HepG2 (cell line): ENCODE measurements around the gene NMRAL1. TPM values are rescaled to one million over a fixed set of nuclear protein-coding genes. Genes with fewer than 3 reads are reported as not detected.

ENCODE experiments used
- ATAC-seq: fragments of 200-7000 bp; cut with Tn5 transposase; 3 replicates; pipeline ENCODE4 v1.9.1; 2020; ENCODE audit warnings: mild to moderate bottlenecking, moderate library complexity
- BruUV-seq: library from RNA; stranded (reverse); fragments of 400-500 nt; replicated peaks from 2 replicates; lab custom pipeline; 2021; lab: Mats Ljungman, UMichigan
- CTCF ChIA-PET: fragments of 300-600 bp; formaldehyde crosslinking; extraction: SDS; loops from one replicate; lab custom pipeline; 2021; ENCODE audit warnings: low total read pairs, inconsistent platforms, low intra/inter-chr PET ratio; lab: Yijun Ruan, JAX
- POLR2A ChIA-PET: fragments of 350-600 bp; sonication (Branson Sonifier 250); formaldehyde crosslinking; loops from one replicate; lab custom pipeline; 2020; ENCODE audit warnings: antibody characterized with exemption, inconsistent platforms; lab: Yijun Ruan, JAX
- DNase-seq: peaks from one replicate; pipeline ENCODE4 v3.0.0-alpha.2; 2015; ENCODE audit warnings: low spot score
- FAIRE-seq: peaks from 3 replicates; lab custom pipeline; 2011; peaks lifted over from hg19 to GRCh38; lab: Jason Lieb, UNC
- H2AFZ ChIP-seq: one replicate; pipeline ENCODE4 v1.6.1; 2011; ENCODE audit warnings: low read length, inconsistent platforms
- H3K27ac ChIP-seq: fragments of 300-600 bp; 3 replicates; pipeline ENCODE4 v1.8.0; 2011; ENCODE audit warnings: mixed run types, mild to moderate bottlenecking, mixed read lengths, low read length, inconsistent platforms; ENCODE audit not compliant: insufficient read depth; ENCODE audit errors: extremely low read length
- H3K27me3 ChIP-seq, 2 experiments: fragments of 200-600 bp in 1 of 2; 2 replicates in 1 of 2; 3 replicates in 1 of 2; pipeline versions ENCODE4 v1.6.0 to v1.8.0; 2011; ENCODE audit warnings: low read length in 2 of 2, mild to moderate bottlenecking in 2 of 2, moderate library complexity in 2 of 2, inconsistent platforms in 1 of 2; ENCODE audit not compliant: insufficient read depth in 2 of 2, control insufficient read depth in 1 of 2
- H3K36me3 ChIP-seq, 2 experiments: fragments of 200-600 bp in 1 of 2; replicated peaks in 1 of 2; 2 replicates in 1 of 2; 3 replicates in 1 of 2; pipeline versions ENCODE4 v1.5.1 to v1.8.0; 2011; ENCODE audit warnings: low read length in 2 of 2, inconsistent platforms in 1 of 2; ENCODE audit not compliant: insufficient read depth in 2 of 2, control insufficient read depth in 1 of 2
- H3K4me1 ChIP-seq: 2 replicates; pipeline ENCODE4 v1.5.1; 2012; ENCODE audit warnings: low read length, inconsistent platforms; ENCODE audit not compliant: insufficient read depth
- H3K4me2 ChIP-seq: 2 replicates; pipeline ENCODE4 v1.6.0; 2011; ENCODE audit warnings: low read depth, low read length, inconsistent platforms
- H3K4me3 ChIP-seq, 3 experiments: fragments of 200-600 bp in 1 of 3; sonication (generic), shearing (Covaris generic) in 1 of 3; replicated peaks in 1 of 3; 2 replicates each; pipeline ENCODE4 v1.5.1; 2011 to 2016; ENCODE audit warnings: low read length in 3 of 3, inconsistent platforms in 2 of 3, low read depth in 2 of 3, mild to moderate bottlenecking in 2 of 3, control low read depth in 1 of 3, mixed read lengths in 1 of 3; ENCODE audit not compliant: insufficient read depth in 1 of 3
- H3K79me2 ChIP-seq: one replicate; pipeline ENCODE4 v1.6.1; 2011; ENCODE audit warnings: low read length, inconsistent platforms; ENCODE audit not compliant: insufficient read depth
- H3K9ac ChIP-seq: 2 replicates; pipeline ENCODE4 v1.6.0; 2011; ENCODE audit warnings: mild to moderate bottlenecking, low read depth, low read length, inconsistent platforms; ENCODE audit not compliant: insufficient read depth
- H3K9me3 ChIP-seq: 2 replicates; pipeline ENCODE4 v1.5.1; 2012; ENCODE audit warnings: mild to moderate bottlenecking, low read length
- H4K20me1 ChIP-seq: 2 replicates; pipeline ENCODE4 v1.6.0; 2011; ENCODE audit warnings: inconsistent platforms, mild to moderate bottlenecking, low read length, moderate library complexity; ENCODE audit not compliant: insufficient read depth
- AHDC1 ChIP-seq: sonication (generic); formaldehyde crosslinking; IDR thresholded peaks from 2 replicates; pipeline ENCODE4 v1.5.1; 2020; ENCODE audit warnings: mild to moderate bottlenecking, missing genetic modification reagents, borderline replicate concordance
- ATF6 ChIP-seq: sonication (generic); formaldehyde crosslinking; conservative IDR thresholded peaks from 2 replicates; pipeline ENCODE4 v1.4.0; 2020; ENCODE audit warnings: missing genetic modification reagents
- CTCF ChIP-seq: sonication (generic); formaldehyde crosslinking; IDR thresholded peaks from 2 replicates; pipeline ENCODE4 v1.5.0; 2020; ENCODE audit warnings: mild to moderate bottlenecking, missing genetic modification reagents, moderate library complexity
- DMAP1 ChIP-seq: IDR thresholded peaks from 2 replicates; pipeline ENCODE4 v1.6.1; 2016
- DNMT3B ChIP-seq: conservative IDR thresholded peaks from 2 replicates; pipeline ENCODE4 v1.6.1; 2016; ENCODE audit warnings: missing biosample characterization, control low read depth
- GATAD2A ChIP-seq: IDR thresholded peaks from 2 replicates; pipeline ENCODE4 v1.6.1; 2016
- KLF9 ChIP-seq: IDR thresholded peaks from 2 replicates; pipeline ENCODE4 v1.6.1; 2016; ENCODE audit warnings: low read depth
- TAF15 ChIP-seq: fragments of 200-400 bp; formaldehyde crosslinking; IDR thresholded peaks from one replicate; pipeline ENCODE4 v1.6.1; 2018; ENCODE audit warnings: mild to moderate bottlenecking, low read depth, low read length; ENCODE audit not compliant: poor library complexity, severe bottlenecking
- ZBTB1 ChIP-seq: sonication (generic); formaldehyde crosslinking; IDR thresholded peaks from 2 replicates; pipeline ENCODE4 v1.4.0; 2020; ENCODE audit warnings: missing genetic modification reagents, borderline replicate concordance
- ZC3H13 ChIP-seq: sonication (generic); formaldehyde crosslinking; IDR thresholded peaks from 2 replicates; pipeline ENCODE4 v1.8.1; 2023; ENCODE audit warnings: mild to moderate bottlenecking, missing genetic modification reagents, moderate library complexity
- ZFP36L1 ChIP-seq: sonication (generic); formaldehyde crosslinking; IDR thresholded peaks from 2 replicates; pipeline ENCODE4 v1.8.0; 2022; ENCODE audit warnings: mild to moderate bottlenecking, missing genetic modification reagents, moderate library complexity
- ZHX1 ChIP-seq: sonication (generic); formaldehyde crosslinking; IDR thresholded peaks from 2 replicates; pipeline ENCODE4 v1.8.1; 2022; ENCODE audit warnings: low read depth, mild to moderate bottlenecking, missing genetic modification reagents
- ZNF3 ChIP-seq: IDR thresholded peaks from 2 replicates; pipeline ENCODE4 v1.7.0; 2017; ENCODE audit warnings: inconsistent platforms
- WGBS: methylation state at CpG from one replicate; pipeline ENCODE4 v1.1.6; 2017; ENCODE audit warnings: low lambda C conversion rate; 5-methylcytosine and 5-hydroxymethylcytosine counted together
- in situ Hi-C: cut with HindIII; loops from 2 replicates; pipeline ENCODE4 v1.10.0; 2017; ENCODE audit warnings: low pct_unique_long_range_greater_than_20kb; ENCODE audit not compliant: extremely low pct_ligation_motif_present
- intact Hi-C: fragments of 100-400 bp; cut with micrococcal nuclease; formaldehyde crosslinking; loops from one replicate; pipeline ENCODE4 v1.10.0; 2022; ENCODE audit not compliant: unreplicated experiment
- polyA plus RNA-seq, 8 experiments: library from polyadenylated mRNA; depleted of rRNA in 3 of 8; stranded (reverse) in 7 of 8; unstranded in 1 of 8; fragments of >200 nt; fragmentation: Illumina TruSeq in 4 of 8; extraction: Trizol in 4 of 8; gene quantifications; 2 replicates each; pipeline versions ENCODE4 v1.2.1 to v1.2.3, GENCODE V29; 2011 to 2016; ENCODE audit warnings: low read depth in 4 of 8, missing spikeins in 1 of 8, mixed read lengths in 1 of 8; ENCODE audit not compliant: insufficient read depth in 1 of 8
- total RNA-seq, 5 experiments: library from RNA; depleted of rRNA; stranded (reverse); fragments of >200 nt; fragmentation: Illumina TruSeq; extraction: Trizol; gene quantifications; 2 replicates each; pipeline ENCODE4 v1.2.3, GENCODE V29; 2016; ENCODE audit warnings: low read depth in 1 of 5

The NMRAL1 gene
- total and polyA plus RNA-seq, 2 of the 13 experiments (the other 11 are each of a cell fraction or from before 2014, with no cell fraction given), result 30.8 to 33.1 TPM

- TSS peak; percentile 40 for BruUV-seq
- Histone ChIP-seq H3K4me3 (peak overlapping the region in 2 of 3 experiments; percentile 70 to 90; a peak in 5 of 6 replicates), H3K4me2 (peak overlapping the region; percentile 91), H3K27ac (no peak overlapping the region), H3K9ac (peak overlapping the region; percentile 36; the same call in 1 of the 2 replicates), H4K20me1 (no peaks in the 10 kb centered on the region), H3K27me3 (no peaks in the 10 kb centered on the region), H3K36me3 (no peaks in the 10 kb centered on the region), H3K4me1 (peaks cover 48% of the 10 kb centered on the region), H2AFZ (no peak overlapping the region), H3K79me2 (peaks cover 31% of the 10 kb centered on the region), H3K9me3 (no peaks in the 10 kb centered on the region)
- POLR2A ChIA-PET, result interaction anchor here (1.2 to 10.7 kb wide), 2 partner anchors 17 to 18 kb away, joined by 3 to 175 read pairs; no protein-coding TSS in a partner anchor
- no peak for ATAC-seq
- CTCF ChIA-PET, result interaction anchor here (1.4 kb wide), 1 partner anchor 71 kb away, joined by 3 read pairs; no protein-coding TSS in a partner anchor
- intact Hi-C loops (loop anchor here (5.0 kb wide), 1 partner anchor 51 kb away; the partner anchor contains the start of gene DNAJA3), in situ Hi-C loops (no loop called here)
- DNase-seq, result no peak
- no peak for FAIRE-seq
- 82% methylated on average over 2 of the region's 2 CpGs for WGBS
- no peak for TF ChIP-seq KLF9 (CRISPR knock-in tag)
- no peak for TF ChIP-seq GATAD2A
- TF ChIP-seq TAF15, result no peak
- TF ChIP-seq ZBTB1, result no peak
- TF ChIP-seq ZHX1 (CRISPR knock-in tag), result no peak
- TF ChIP-seq AHDC1, result no peak
- TF ChIP-seq ZFP36L1, result no peak
- TF ChIP-seq CTCF, result peak; percentile 35; the same call in 1 of the 2 replicates
- no peak for TF ChIP-seq ZNF3 (CRISPR knock-in tag)
- no peak for TF ChIP-seq ZC3H13 (CRISPR knock-in tag)
- TF ChIP-seq ATF6 (CRISPR knock-in tag), result no peak
- no peak for TF ChIP-seq DNMT3B (CRISPR knock-in tag)
- 0 out of 2 replicates have a peak, but pooled peaks have one; percentile 5 for TF ChIP-seq DMAP1 (CRISPR knock-in tag)
Measured at GRCh38 chr16:4477966-4478365, 3.5 kb upstream of the NMRAL1 start.
